GM12892 (cell line): ENCODE results near the gene MTCL1.

ENCODE experiments used
- POLR2A ChIP-seq: IDR thresholded peaks from 2 replicates; pipeline ENCODE4 v1.6.1; 2011; ENCODE audit warnings: low read depth, low read length, control low read depth
- POLR2AphosphoS5 ChIP-seq: IDR thresholded peaks from 2 replicates; pipeline ENCODE4 v1.6.1; 2011; ENCODE audit warnings: low read depth, low read length, control low read depth
- TAF1 ChIP-seq: IDR thresholded peaks from 2 replicates; pipeline ENCODE4 v1.6.1; 2011; ENCODE audit warnings: low read depth, mild to moderate bottlenecking, control low read depth, low read length, borderline replicate concordance

- TF ChIP-seq POLR2AphosphoS5 (no peak), TAF1 (no peak), POLR2A (no peak)
Measured at GRCh38 chr18:8795586-8796325, 90.4 kb downstream of the MTCL1 start.
